Ishikawa (cell line): ENCODE measurements around the gene ADAP1.
A peak's percentile ranks its signal among the peaks of the same experiment; 100 is the strongest.

Source experiments
- CEBPB ChIP-seq: IDR thresholded peaks from 2 replicates; pipeline ENCODE4 v1.6.1; 2012
- CREB1 ChIP-seq: IDR thresholded peaks from 2 replicates; pipeline ENCODE4 v1.6.1; 2012; ENCODE audit warnings: low read depth
- EGR1 ChIP-seq: IDR thresholded peaks from 2 replicates; pipeline ENCODE4 v1.6.1; 2012
- EP300 ChIP-seq: IDR thresholded peaks from 2 replicates; pipeline ENCODE4 v1.6.1; 2012; ENCODE audit warnings: borderline replicate concordance
- FOXM1 ChIP-seq: IDR thresholded peaks from 2 replicates; pipeline ENCODE4 v1.6.1; 2012; ENCODE audit warnings: low read depth, borderline replicate concordance
- NFIC ChIP-seq: IDR thresholded peaks from 2 replicates; pipeline ENCODE4 v1.6.1; 2012
- RAD21 ChIP-seq: IDR thresholded peaks from 2 replicates; pipeline ENCODE4 v1.6.1; 2012; ENCODE audit warnings: low read depth
- TAF1 ChIP-seq: IDR thresholded peaks from 2 replicates; pipeline ENCODE4 v1.6.1; 2012; ENCODE audit warnings: low read depth, mild to moderate bottlenecking
- TCF12 ChIP-seq: IDR thresholded peaks from 2 replicates; pipeline ENCODE4 v1.6.1; 2012; ENCODE audit warnings: low read depth
- TEAD4 ChIP-seq: IDR thresholded peaks from 2 replicates; pipeline ENCODE4 v1.6.1; 2012
- YY1 ChIP-seq: IDR thresholded peaks from 2 replicates; pipeline ENCODE4 v1.6.1; 2012; ENCODE audit warnings: low read depth
- ZBTB7A ChIP-seq: IDR thresholded peaks from 2 replicates; pipeline ENCODE4 v1.6.1; 2012; ENCODE audit warnings: low read depth
- TF ChIP-seq, protein P1 (sequence below): IDR thresholded peaks from 2 replicates; pipeline ENCODE4 v1.6.1; 2012
- TF ChIP-seq, protein P2 (sequence below): IDR thresholded peaks from 2 replicates; pipeline ENCODE4 v1.6.1; 2012; ENCODE audit warnings: low read depth, mild to moderate bottlenecking
- TF ChIP-seq, protein P3 (sequence below): IDR thresholded peaks from 2 replicates; pipeline ENCODE4 v1.6.1; 2012

ADAP1 gene

DNA sequence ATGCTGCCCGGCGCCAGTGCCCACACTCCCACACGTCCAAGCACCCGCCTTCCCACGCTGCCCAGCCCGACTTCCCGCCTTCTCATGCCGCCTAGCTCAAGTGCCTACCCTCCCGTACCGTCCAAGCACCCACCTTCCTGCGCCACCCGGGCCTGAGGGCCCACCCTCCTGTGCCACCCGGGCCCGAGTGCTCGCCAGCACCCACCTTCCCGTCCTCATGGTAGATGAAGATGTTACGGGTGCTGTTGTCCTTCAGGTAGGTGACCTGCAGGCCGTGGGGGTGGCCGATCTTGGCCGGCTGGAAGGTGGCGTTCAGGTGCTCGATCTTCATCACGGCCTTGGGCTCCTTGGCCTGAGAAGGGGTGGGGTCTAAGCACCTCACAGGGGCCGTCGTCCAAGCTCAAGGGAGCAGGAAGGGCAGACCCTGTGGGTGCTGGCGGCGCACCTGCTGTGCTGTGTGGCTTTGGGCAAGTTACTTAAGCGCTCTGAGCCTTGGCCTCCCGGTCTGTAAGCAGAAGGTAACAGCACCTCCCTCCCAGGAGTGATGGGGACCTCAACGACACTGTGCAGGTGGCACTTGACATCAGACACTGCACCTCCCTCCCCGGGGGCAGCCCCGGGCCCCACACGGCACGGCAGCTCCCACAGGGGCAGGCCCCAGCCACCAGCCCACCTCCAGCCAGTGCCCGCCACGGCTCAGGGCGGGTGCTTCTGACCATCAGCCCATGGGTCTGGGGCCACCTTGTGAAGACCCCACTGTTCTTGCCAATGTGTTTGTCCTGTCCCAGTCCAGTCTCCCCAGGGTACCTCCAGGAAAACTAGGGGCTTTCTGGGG, 50.3 kb downstream of the ADAP1 start:
- TF ChIP-seq CEBPB = no peak
- no peak for TF ChIP-seq CREB1
- no peak for TF ChIP-seq NFIC
- TF ChIP-seq, protein P1, sequence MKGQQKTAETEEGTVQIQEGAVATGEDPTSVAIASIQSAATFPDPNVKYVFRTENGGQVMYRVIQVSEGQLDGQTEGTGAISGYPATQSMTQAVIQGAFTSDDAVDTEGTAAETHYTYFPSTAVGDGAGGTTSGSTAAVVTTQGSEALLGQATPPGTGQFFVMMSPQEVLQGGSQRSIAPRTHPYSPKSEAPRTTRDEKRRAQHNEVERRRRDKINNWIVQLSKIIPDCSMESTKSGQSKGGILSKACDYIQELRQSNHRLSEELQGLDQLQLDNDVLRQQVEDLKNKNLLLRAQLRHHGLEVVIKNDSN = no peak
- TF ChIP-seq RAD21 = no peak
- no peak for TF ChIP-seq YY1
- TF ChIP-seq, protein P2, sequence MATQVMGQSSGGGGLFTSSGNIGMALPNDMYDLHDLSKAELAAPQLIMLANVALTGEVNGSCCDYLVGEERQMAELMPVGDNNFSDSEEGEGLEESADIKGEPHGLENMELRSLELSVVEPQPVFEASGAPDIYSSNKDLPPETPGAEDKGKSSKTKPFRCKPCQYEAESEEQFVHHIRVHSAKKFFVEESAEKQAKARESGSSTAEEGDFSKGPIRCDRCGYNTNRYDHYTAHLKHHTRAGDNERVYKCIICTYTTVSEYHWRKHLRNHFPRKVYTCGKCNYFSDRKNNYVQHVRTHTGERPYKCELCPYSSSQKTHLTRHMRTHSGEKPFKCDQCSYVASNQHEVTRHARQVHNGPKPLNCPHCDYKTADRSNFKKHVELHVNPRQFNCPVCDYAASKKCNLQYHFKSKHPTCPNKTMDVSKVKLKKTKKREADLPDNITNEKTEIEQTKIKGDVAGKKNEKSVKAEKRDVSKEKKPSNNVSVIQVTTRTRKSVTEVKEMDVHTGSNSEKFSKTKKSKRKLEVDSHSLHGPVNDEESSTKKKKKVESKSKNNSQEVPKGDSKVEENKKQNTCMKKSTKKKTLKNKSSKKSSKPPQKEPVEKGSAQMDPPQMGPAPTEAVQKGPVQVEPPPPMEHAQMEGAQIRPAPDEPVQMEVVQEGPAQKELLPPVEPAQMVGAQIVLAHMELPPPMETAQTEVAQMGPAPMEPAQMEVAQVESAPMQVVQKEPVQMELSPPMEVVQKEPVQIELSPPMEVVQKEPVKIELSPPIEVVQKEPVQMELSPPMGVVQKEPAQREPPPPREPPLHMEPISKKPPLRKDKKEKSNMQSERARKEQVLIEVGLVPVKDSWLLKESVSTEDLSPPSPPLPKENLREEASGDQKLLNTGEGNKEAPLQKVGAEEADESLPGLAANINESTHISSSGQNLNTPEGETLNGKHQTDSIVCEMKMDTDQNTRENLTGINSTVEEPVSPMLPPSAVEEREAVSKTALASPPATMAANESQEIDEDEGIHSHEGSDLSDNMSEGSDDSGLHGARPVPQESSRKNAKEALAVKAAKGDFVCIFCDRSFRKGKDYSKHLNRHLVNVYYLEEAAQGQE = no peak
- no peak for TF ChIP-seq FOXM1
- TF ChIP-seq, protein P3, sequence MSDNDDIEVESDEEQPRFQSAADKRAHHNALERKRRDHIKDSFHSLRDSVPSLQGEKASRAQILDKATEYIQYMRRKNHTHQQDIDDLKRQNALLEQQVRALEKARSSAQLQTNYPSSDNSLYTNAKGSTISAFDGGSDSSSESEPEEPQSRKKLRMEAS = no peak
- no peak for TF ChIP-seq EGR1
- TF ChIP-seq TAF1 = no peak
- TF ChIP-seq TCF12 = no peak
- no peak for TF ChIP-seq EP300

DNA sequence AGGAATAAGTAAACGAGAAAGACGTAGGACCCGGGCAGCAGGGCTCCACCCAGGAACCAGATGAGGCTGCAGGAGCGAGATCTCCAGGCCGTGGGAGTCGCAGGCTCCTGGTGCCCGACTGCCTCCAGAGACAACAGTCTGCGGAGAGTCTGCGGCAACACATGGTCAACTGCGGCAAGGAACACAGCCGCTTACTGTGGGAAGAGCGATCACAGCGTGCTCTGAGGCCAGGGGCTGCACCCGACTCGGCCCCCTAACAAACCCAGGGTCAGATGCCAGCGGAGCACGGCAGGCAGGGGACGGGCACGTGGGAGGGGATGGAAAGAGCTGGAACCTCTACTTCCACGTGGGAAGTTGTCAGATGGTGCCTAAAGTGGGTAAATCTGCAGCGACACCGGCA, 51.5 kb downstream of the ADAP1 start:
- TF ChIP-seq TAF1 = no peak
- TF ChIP-seq CEBPB = no peak

DNA sequence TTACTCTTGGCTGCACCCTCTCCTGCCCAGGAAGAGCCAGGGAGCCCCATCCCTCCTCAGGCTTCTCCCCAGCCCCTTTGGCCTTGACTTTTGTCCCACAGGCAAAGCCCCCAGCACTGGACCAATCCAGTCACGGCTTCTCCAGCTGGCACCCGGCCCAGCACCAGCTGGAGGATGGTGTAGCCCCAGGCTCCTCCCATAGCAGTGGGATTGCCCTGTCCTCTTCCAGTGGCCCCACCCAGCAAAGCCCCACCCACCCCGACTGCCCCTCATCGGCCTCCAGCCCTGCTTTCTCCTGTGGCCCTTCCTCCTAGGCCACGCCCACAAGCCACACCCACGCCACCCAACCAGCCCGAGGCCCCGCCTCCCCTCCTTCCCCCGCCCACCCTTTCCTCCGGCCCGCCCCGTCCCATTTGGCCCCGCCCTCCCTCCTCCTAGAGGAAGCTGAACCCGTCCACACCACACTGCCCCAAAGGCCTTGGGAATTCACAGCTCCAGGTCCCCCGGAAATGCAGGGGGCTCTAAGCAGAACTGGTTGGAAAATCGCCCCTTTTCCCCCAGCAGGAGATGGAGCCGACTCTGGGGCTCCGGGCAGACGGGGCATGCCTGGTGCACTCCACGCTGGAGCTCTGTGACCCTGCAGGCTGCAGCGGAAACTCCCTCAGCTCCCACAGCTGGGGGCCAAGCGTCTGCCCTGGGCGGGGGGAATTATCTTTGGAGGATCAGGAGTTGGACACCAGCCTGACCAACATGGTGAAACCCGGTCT, 52.9 kb downstream of the ADAP1 start:
- TF ChIP-seq CREB1 = no peak
- peak; percentile 68 for TF ChIP-seq NFIC

DNA sequence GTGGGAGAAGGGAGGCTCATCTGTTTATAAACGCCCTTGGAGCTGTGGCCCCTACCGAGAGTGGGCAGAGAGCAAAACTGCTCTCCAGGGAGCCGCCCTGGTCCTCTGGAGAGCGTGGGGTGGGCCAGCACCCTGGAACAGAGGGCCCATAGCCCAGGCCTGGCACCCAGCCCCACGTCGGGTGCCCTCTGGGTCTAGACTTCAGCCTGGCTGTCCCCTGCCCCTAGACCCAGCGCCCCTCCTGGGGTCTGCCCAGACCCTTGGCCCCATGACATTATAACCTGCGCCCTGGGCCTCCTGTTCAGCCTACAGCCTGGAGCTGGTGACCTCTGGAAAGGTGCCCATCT, 53.5 kb downstream of the ADAP1 start:
- no peak for TF ChIP-seq TCF12
- no peak for TF ChIP-seq TAF1
- no peak for TF ChIP-seq FOXM1
- no peak for TF ChIP-seq TEAD4
- TF ChIP-seq ZBTB7A = peak; percentile 43; the same call in 1 of the 2 replicates
- TF ChIP-seq, protein P1 = no peak
- TF ChIP-seq, protein P2 = no peak
- TF ChIP-seq CREB1 = no peak
- TF ChIP-seq RAD21 = no peak

DNA sequence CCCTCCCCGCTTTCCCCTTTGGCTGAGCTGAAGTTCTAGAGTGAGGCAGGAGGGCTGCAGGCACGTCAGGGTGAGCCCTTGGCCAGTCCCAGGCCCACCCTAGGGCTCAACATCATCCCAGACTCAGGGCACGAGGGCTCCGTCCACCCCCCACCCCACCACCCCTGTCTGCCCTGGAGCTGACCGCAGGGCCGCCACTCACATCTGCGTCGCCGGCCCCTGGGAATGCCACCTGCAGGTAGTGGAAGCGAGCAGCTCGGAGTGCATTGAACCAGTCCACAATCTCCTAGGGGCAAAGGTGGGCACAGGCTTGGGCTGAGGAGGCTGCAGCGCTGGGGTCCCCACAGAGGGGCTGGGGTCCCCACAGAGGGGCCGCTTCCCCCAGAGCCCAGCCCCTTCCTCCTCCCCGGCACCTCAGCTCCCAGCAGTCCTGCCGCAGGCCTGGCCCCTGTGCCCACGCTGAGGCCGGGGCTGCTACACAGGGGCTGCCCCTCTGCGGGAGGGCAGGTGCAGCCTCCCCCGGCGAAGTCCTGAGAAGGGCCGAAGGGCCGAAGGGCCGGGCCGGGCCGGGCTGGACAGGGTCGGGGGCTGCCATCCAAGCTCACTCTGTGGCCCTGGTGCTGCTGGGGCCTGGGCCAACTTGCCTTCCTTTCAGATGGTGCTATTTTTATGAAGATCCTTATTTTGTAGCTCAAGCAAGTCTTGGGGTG, 54.0 kb downstream of the ADAP1 start:
- TF ChIP-seq CREB1 (no peak), EP300 (no peak), CEBPB (no peak), ZBTB7A (no peak), NFIC (no peak), YY1 (no peak), FOXM1 (no peak)

DNA sequence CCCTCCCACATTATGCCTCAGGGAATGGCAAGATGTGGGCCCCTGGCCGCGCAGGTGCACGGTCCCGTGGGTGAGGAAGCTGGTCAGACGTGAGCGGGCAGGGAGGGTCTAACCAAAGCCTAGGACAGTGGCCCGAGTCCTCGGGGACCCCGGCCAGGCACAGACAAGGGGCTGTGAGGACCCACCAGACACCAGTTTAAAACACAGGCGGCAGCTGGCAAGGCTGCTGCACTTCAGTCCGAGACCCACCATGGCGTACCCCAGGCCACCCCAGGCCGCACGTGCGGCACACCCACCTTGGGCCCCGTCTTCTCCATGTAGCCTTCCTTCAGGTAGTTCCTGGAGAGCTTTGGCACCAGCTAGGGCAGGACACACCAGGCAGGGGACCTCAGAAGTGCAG, 54.7 kb downstream of the ADAP1 start:
- TF ChIP-seq EP300 (no peak), TAF1 (no peak)
